RCC 7860 (cell line): Measurements from ENCODE around the gene YY1.
A peak's percentile ranks its signal among the peaks of the same experiment; 100 is the strongest.
"Not testable (repeated sequence)": the region's sequence is repeated elsewhere in the genome, so short reads cannot be mapped to it uniquely, and the experiment has no call there.

Experiments
- DNase-seq: peaks from one replicate; pipeline ENCODE4 v3.0.0-alpha.2; 2015; ENCODE audit warnings: low spot score
- FAIRE-seq: peaks from 2 replicates; lab custom pipeline; 2012; peaks lifted over from hg19 to GRCh38; lab: Jason Lieb, UNC

Gene YY1

GRCh38 chr14:100294213-100294962, 55.4 kb downstream of the YY1 start:
- DNase-seq (peak; percentile 3), FAIRE-seq (no peak)

- DNase-seq (no peak), FAIRE-seq (no peak)
Measured at GRCh38 chr14:100294963-100295330, 56.0 kb downstream of the YY1 start.

GRCh38 chr14:100295376-100296105, 56.6 kb downstream of the YY1 start:
- FAIRE-seq, result no peak

GRCh38 chr14:100296106-100296651, 57.2 kb downstream of the YY1 start:
- FAIRE-seq (no peak), DNase-seq (no peak)

More at GRCh38 chr14:100295376-100296105, 56.6 kb downstream of the YY1 start:
- DNase-seq, result no peak

- not testable (repeated sequence) for DNase-seq, FAIRE-seq
Measured at GRCh38 chr14:100296729-100297128, 57.8 kb downstream of the YY1 start.

GRCh38 chr14:100297320-100298300, 58.7 kb downstream of the YY1 start:
- FAIRE-seq, result no peak
- DNase-seq, result no peak

- DNase-seq, result no peak
- FAIRE-seq, result no peak
Measured at GRCh38 chr14:100298551-100299237, 59.8 kb downstream of the YY1 start.

- no peak for DNase-seq
- no peak for FAIRE-seq
Measured at GRCh38 chr14:100299238-100299560, 60.3 kb downstream of the YY1 start.

- no peak for FAIRE-seq
- DNase-seq, result no peak
Measured at GRCh38 chr14:100302616-100303015, 63.7 kb downstream of the YY1 start.

GRCh38 chr14:100303179-100303578, 64.2 kb downstream of the YY1 start:
- FAIRE-seq (no peak), DNase-seq (no peak)

- FAIRE-seq, result no peak
- no peak for DNase-seq
Measured at GRCh38 chr14:100303925-100304324, 65.0 kb downstream of the YY1 start.

- DNase-seq (no peak), FAIRE-seq (no peak)
Measured at GRCh38 chr14:100304825-100305323, 65.9 kb downstream of the YY1 start.

- no peak for FAIRE-seq
- DNase-seq, result no peak
Measured at GRCh38 chr14:100305324-100306100, 66.6 kb downstream of the YY1 start.

- DNase-seq (peak; percentile 46), FAIRE-seq (no peak)
Measured at GRCh38 chr14:100306101-100306997, 67.4 kb downstream of the YY1 start, which contains the start of gene SLC25A29. TSS of gene SLC25A29 (minus strand) at chr14:100306444. CDS start at chr14:100306232, 212 bp downstream.

GRCh38 chr14:100306998-100307765, 68.2 kb downstream of the YY1 start:
- no peak for FAIRE-seq
- DNase-seq, result no peak

GRCh38 chr14:100307766-100308426, 69.0 kb downstream of the YY1 start:
- DNase-seq, result no peak
- FAIRE-seq, result no peak

GRCh38 chr14:100308427-100308792, 69.5 kb downstream of the YY1 start:
- not testable (repeated sequence) for DNase-seq, FAIRE-seq
